Lower lobe of right lung (tissue), 2 donors: ENCODE measurements around the gene VWCE. TPM values are rescaled to one million over a fixed set of nuclear protein-coding genes. Genes with fewer than 3 reads are reported as not detected.
A peak's percentile ranks its signal among the peaks of the same experiment; 100 is the strongest.

Experiments used
- ATAC-seq, 2 donors: fragments of 200-7000 bp; cut with Tn5 transposase; one replicate each; pipeline ENCODE4 v1.9.1; 2020 to 2022; ENCODE audit warnings: mild to moderate bottlenecking in 2 of 2, moderate library complexity in 2 of 2
- DNase-seq: peaks from one replicate; pipeline ENCODE4 v3.0.0-alpha.2; 2020
- H3K27ac ChIP-seq: fragments of 200-600 bp; one replicate; pipeline ENCODE4 v1.8.0; 2022
- H3K27me3 ChIP-seq: fragments of 200-600 bp; one replicate; pipeline ENCODE4 v1.8.0; 2022; ENCODE audit warnings: low read depth
- H3K36me3 ChIP-seq: fragments of 200-600 bp; one replicate; pipeline ENCODE4 v1.8.0; 2022; ENCODE audit warnings: mild to moderate bottlenecking
- H3K4me1 ChIP-seq: fragments of 200-600 bp; one replicate; pipeline ENCODE4 v1.8.0; 2022
- H3K4me3 ChIP-seq: fragments of 200-600 bp; one replicate; pipeline ENCODE4 v1.8.0; 2022; ENCODE audit warnings: mild to moderate bottlenecking
- H3K9me3 ChIP-seq: fragments of 200-600 bp; one replicate; pipeline ENCODE4 v1.8.0; 2022
- CTCF ChIP-seq: fragments of 200-600 bp; IDR thresholded peaks from one replicate; pipeline ENCODE4 v1.8.0; 2022; ENCODE audit warnings: antibody characterized with exemption, mild to moderate bottlenecking
- intact Hi-C: fragments of 100-400 bp; cut with DNase I; formaldehyde crosslinking; loops from one replicate; pipeline ENCODE4 v1.11.0; 2022
- total RNA-seq: library from RNA; stranded (reverse); fragmentation: NEBNext Ultra II Directional; extraction: Animal tissue kit (Norgen Biotek cat#: 25700); gene quantifications from one replicate; pipeline ENCODE4 v1.2.1, GENCODE V29; 2021
- donor health status: DM: no; HTN: yes; CAD: no; lungs with severe emphysema.

The VWCE gene
- total RNA-seq, 1 donor from 2014 or later: 1.2 TPM

GRCh38 chr11:61339490-61339878, 44.4 kb upstream of the VWCE start:
- TF ChIP-seq CTCF: no peak
- H3K9me3 ChIP-seq: no peaks in the 10 kb centered on the region
- H3K4me1 ChIP-seq: peaks cover 17% of the 10 kb centered on the region
- no peaks in the 10 kb centered on the region for H3K27me3 ChIP-seq
- DNase-seq: no peak
- H3K27ac ChIP-seq: no peak overlapping the region
- H3K4me3 ChIP-seq: no peak overlapping the region
- peaks cover 9% of the 10 kb centered on the region for H3K36me3 ChIP-seq
- ATAC-seq: no peak
- intact Hi-C loops: loop anchor here (10.0 kb wide), 1 partner anchor 55 kb away; the partner anchor contains the start of gene TMEM216

DNA sequence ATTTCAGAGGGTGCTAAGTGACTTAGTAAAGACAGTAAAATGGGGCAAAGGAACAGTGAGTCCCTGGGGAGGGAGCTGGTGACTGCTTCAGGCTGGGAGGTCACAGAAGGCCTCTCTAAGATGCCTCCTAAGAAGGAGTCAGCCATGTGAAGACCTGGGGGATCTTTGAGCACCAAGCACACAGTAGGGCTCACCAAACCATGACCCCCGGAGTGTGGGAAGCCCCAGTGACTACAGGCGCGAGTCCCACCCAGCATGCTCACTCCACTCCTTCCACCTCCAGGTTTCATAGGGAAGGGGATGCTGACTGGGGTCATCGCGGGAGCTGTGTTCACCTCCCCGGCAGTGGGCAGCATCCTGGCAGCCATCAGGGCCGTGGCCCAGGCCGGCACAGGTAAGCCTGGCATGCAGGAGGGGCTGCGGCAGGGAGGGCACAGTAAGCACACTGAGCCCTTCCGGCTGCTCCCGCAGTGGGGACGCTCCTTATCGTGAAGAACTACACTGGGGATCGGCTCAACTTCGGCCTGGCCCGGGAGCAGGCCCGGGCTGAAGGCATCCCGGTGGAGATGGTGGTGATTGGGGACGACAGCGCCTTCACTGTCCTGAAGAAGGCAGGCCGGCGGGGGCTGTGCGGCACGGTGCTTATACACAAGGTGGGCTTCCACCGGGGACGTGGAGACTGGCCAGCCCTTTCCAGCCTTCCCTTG, 43.8 kb upstream of the VWCE start:
- Histone ChIP-seq H3K4me1 (peaks cover 19% of the 10 kb centered on the region), H3K36me3 (peaks cover 9% of the 10 kb centered on the region), H3K9me3 (no peaks in the 10 kb centered on the region), H3K27ac (no peak overlapping the region), H3K27me3 (no peaks in the 10 kb centered on the region), H3K4me3 (no peak overlapping the region)
- DNase-seq: no peak
- TF ChIP-seq CTCF: no peak
- no peak for ATAC-seq
- intact Hi-C loops: loop anchor here (10.0 kb wide), 1 partner anchor 56 kb away; the partner anchor contains the start of gene TMEM216

DNA sequence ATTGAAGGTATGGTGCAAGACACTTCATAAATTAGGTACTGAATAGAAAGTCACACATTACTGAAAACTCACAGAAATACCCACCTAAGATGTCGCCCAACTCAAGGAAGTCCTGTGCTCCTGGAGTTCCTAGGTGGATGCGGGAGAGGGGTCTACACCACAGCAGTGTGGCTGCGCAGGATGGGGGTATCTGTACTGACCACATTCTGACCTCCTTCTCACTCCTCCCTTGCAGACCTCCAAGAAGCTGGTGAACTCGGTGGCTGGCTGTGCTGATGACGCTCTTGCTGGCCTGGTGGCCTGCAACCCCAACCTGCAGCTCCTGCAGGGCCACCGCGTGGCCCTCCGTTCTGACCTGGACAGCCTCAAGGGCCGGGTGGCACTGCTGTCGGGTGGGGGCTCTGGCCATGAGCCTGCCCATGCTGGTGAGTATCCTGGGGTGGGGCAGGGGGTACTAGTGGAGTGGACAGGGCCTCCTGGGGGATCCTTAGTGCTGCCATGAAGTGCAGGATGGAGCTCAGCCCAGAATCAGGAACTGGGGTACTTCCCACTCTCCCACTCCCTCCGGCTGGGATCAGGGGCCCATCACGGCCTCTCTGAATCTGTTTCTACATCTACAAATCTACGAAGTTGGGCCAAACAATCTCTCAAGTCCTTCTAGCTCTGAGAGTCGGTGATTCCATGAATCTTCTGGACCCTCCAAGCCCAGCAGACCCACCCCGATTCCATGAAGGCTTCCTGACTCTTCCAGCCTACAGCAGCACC, 42.8 kb upstream of the VWCE start:
- Histone ChIP-seq H3K36me3 (peaks cover 9% of the 10 kb centered on the region), H3K9me3 (no peaks in the 10 kb centered on the region), H3K27ac (no peak overlapping the region), H3K4me1 (peaks cover 26% of the 10 kb centered on the region), H3K4me3 (no peak overlapping the region), H3K27me3 (no peaks in the 10 kb centered on the region)
- no peak for ATAC-seq
- no peak for TF ChIP-seq CTCF
- DNase-seq: no peak
- intact Hi-C loops: loop anchor here (10.0 kb wide), 1 partner anchor 57 kb away; the partner anchor contains the start of gene TMEM216

GRCh38 chr11:61336171-61336935, 41.2 kb upstream of the VWCE start:
- peak; percentile 75 to 79 for ATAC-seq
- H3K4me3 ChIP-seq: no peak overlapping the region

More at GRCh38 chr11:61336171-61336935, 41.2 kb upstream of the VWCE start:
- H3K27ac ChIP-seq: peak overlapping the region; percentile 61
- peak; percentile 97 for TF ChIP-seq CTCF
- intact Hi-C loops: loop anchor here (10.0 kb wide), 1 partner anchor 58 kb away; the partner anchor contains the start of gene TMEM216
- DNase-seq: peak; percentile 86
- no peaks in the 10 kb centered on the region for H3K27me3 ChIP-seq
- H3K4me1 ChIP-seq: peaks cover 37% of the 10 kb centered on the region
- H3K36me3 ChIP-seq: no peaks in the 10 kb centered on the region
- no peaks in the 10 kb centered on the region for H3K9me3 ChIP-seq
